HG03571 (cell line): Measurements from ENCODE around the gene GPC3.

ENCODE experiments used
- ATAC-seq: cut with Tn5 transposase; IDR thresholded peaks from one replicate; pipeline ENCODE4 v1.9.1; 2021; ENCODE audit not compliant: unreplicated experiment

GPC3 gene

GRCh38 chrX:133702230-133702629 is 283.2 kb downstream of the GPC3 start:
- no peak for ATAC-seq

DNA sequence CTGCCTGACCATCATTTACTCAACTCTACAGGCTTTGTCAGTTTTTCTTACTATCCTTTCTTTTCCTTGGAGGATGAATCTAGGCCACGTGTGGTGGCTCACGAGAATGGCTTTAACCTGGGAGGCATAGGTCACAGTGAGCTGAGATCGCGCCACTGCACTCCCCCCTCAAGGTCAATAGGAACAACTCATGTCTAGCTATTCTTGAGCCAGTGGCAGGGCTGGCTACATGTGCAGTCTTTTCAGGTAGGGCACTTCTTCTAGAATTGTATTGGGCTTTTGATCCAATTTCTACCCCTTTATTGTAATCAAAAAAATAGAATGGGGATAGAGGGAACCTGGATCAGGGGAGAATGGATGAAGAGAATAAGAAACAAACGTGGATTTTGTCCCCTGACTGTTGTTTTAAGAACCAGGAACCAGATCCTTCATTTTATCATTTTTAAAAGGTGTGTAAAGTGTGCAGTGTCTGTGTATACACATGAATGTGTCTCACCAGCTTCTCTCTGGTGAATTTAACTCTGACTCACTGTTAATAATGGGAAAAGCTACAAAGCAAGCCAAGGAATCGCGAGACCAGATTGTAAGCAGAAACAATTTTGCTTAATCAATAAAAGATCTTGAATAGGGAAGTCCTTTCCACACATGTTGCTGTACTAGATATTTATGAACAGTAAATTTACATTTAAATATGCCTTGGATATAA is 286.2 kb downstream of the GPC3 start:
- no peak for ATAC-seq

- ATAC-seq = no peak
These were observed 287.1 kb downstream of the GPC3 start for GRCh38 chrX:133698298-133698697.

- ATAC-seq = no peak
These were observed 287.7 kb downstream of the GPC3 start for GRCh38 chrX:133697656-133698055.

- ATAC-seq = no peak
These were observed 295.3 kb downstream of the GPC3 start for GRCh38 chrX:133689997-133690599.

DNA sequence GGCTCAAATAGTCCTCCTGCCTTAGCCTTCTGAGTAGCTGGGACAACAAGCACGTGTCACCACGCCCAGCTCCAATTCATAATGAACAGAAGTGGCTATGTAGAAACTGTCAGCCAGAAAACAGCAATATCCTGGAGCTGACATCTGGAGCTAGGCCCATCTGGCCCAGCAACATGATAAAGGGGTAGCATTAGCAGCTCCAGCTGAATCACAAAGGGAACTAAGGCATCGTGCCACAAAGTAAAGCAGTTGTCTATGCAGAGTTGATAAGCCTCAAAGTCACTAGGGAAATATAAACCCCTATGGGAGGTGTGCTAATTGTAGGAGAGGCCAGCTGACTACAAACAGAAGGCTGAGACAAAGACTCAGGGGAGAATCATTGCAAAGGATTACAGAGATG is 299.6 kb downstream of the GPC3 start:
- ATAC-seq = no peak

DNA sequence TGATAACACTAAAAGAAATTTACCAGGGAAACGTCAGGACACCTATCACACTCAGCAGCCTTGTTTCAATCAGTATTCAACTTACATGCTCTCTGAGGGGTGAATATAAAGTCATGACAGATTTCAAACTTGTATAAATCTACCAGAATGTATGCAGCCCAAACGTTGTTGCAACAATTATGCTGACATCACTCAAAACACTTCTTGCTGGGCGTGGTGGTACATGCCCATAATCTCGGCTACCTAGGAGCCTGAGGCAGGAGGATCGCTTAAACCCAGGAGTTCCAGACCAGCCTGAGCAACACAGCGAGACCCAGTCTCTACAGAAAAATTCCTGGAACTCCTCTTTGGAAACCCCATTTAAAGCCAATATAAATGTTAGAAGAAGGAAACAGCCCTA is 303.5 kb downstream of the GPC3 start:
- no peak for ATAC-seq

DNA sequence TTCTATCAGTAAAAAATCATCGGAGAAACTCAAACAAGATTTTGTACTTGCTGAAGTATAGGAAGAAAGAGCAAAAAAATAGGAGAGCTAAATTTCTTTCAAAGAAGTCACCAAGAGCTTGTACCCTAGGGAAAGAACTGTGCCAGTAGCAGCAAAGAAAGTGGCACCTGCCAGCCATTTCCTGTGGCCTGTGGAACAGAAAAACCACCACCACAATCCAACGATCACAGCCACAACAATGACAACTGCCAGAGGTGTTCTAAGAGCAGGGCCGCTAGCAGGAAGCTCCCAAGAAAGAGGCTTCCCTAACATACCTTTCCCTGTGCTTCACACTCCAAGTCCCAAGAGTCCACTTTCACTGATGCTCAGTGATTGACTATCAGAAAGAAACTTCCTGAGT is 304.0 kb downstream of the GPC3 start:
- ATAC-seq = no peak

DNA sequence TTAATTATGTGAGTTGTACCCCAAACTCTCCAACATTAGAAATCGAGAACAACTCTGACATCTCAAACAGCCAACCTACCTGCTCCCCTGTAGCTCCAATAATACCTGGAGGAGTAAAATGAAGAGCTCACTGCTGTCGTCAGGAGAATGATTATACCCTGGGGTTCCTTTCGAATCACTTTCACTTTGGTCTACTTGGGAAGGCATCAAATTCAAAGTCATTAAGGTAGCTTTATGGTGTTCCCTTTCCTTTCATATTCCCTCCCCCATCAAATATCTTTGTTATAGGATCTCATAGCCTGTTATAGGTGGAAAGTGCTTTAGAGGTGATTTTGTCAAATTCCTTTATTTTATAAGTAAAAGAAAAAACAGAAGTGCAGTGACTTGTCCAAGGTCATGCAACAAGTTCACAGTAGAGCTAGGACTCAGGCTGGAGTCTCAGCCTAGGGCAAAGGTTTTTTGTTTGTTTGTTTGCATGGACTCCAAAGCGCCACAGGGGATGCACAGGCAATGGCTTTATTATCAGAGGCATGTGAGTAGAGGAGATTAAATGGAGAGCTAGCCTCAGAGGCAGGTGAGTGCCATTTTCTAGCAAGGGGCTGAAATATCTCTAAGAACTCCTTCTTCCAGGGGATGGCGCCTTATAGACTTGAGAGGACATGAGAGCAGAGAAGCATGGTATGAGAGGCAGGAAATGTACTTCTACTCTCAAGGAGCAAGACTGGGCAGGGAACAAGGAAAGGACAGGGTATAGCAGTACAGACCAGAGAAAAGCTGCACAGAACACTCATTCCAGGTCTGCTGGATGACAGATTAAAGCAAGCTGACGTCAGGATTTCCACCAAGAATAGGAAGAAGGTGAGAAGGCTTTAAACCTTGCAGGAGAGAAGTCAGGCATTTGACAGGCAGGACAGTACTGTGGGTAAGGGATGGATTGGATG is 308.0 kb downstream of the GPC3 start:
- no peak for ATAC-seq

GRCh38 chrX:133676344-133677122 is 308.9 kb downstream of the GPC3 start:
- no peak for ATAC-seq

DNA sequence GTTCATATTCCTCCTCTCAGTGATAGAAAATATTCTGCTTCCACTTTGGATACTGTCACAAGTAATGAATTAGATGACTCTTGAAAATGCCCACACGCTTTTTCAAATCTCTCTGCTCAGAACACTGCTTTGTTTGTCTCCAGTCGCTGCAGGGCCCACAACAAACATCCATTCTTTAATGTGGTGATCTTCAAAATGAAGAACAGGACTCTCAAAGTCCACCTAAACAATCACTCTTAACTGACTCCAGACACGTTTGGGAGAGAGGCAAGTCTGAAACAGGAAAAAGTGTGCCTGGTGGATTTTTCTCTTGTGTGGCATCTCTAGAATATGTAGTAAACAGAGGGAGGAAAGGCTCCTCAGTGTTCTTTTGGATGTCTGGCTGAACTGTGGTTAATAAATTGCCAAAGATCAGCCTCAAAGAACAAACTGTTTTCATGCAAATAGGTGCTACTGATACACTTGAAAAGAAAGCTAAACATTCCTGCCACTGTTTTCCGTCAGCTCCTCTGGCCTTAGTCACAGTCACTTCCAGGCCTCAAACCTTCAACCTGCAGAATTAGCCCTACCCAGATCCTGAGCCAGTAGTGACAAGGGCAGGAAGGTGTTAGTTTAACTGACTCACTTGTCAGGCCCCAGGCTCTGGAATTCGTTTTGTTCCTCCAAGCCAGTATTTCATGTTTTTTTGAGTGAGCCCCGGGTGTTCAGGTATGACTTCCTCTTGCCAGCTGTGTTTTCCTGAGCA is 310.5 kb downstream of the GPC3 start:
- ATAC-seq = no peak

- no peak for ATAC-seq
These were observed 315.0 kb downstream of the GPC3 start for GRCh38 chrX:133670383-133670782.

GRCh38 chrX:133669214-133669613 is 316.2 kb downstream of the GPC3 start:
- no peak for ATAC-seq

DNA sequence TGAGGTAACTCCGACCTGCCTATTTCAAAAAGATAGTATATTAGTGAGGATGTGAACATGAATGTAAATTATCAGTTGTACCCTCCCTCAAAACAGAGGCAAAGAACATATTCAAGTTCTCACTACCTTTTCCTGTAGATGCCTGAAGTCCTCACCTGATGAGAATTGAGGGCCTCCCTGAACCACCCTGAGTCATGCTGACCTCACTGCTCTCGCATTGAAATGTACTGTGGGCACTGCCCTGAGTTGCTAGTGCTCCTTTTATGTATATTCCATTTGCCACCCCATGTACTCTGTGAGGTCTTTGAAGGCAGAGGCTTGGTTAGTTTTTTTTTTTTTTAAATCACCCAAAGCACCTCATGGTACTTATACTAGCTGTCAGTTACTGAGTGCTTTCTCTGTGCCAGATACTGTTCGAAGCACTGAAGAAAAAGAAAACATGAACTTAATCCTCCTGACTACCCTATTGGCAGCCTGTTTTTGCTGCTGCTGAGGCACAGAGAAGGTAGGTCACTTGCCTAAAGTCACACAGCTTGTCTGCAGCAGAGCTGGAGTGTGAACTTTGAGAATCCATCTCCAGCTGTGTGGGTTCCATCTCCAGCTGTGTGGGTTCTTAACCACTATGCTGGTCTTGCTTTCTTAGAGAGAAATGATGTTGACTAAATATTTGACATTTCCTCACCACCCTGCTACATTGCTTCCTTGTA is 317.0 kb downstream of the GPC3 start:
- ATAC-seq = no peak

GRCh38 chrX:133666256-133666655 is 319.1 kb downstream of the GPC3 start:
- ATAC-seq = no peak

DNA sequence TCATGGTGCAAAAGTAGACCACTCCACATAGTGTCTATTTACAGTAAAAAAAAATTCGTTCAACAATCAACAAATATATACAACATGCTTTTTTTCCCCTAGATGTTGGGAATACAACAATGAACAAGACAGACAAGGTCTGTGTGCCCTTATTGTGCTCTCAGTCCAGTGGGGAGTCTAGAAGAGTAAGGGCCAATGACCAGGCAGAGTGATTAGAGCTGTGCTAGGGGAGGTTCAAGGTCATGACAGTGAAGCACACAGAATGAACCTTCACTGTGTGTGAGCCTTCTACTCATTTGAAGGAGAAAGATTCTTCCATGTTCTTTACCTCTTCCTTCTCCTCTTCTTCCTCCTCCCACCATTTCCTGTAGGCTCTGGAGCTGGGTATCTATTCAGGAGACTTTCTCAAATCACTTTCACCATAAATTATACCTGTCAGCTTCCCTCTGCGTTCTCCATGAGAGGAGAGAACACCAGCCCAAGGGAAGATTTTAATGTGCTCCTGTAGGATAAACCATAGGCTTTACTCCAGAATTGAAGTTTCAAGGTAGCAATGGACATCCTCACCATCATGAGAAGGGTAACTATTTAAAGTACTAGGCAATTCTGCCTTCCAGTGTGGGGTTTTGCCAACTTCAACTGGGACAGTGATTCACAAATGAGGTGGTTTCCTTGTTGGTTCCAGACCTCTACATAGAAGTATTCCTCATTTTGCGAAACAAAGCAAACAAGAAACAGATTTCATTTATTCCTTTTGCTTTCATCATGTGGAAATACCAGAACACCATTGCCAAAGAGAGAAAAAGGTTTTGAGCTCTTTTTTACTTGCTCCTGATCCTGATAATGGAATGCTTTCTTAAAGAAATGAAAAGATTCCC is 323.2 kb downstream of the GPC3 start:
- ATAC-seq = no peak

- no peak for ATAC-seq
These were observed 325.1 kb downstream of the GPC3 start for GRCh38 chrX:133660281-133660680.

DNA sequence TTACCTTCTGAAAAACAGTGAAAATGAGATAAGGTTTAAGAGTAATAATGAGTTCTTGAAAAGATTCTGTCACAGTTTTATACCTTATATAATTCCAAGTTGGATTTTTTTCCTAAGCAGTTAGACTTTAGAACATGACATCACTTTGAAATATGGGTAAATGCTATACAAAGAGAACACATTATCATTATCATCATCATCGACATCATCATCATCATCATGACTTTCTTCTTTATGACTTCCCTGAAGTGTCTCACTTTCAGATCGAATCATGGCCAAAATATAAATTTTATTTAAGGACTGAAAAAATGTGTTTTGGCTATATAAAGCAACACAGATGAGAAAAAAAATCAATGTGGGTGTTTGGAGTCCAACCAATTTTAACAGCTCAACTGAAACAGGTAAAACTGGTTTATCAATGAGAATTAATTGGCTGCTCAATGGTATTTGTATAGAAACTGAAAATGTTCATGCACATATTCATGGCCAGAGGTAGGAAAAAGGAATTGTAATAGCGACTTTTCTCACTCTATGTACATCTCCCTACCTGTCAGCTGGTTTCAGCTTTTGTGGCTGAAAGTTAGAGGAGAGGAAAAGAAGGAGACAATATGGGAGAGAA is 327.0 kb downstream of the GPC3 start:
- ATAC-seq = no peak
